SU-DHL-6 (cell line): ENCODE results near the gene DCUN1D2.

Experiments
- CTCF ChIP-seq: fragments of 200-600 bp; sonication (generic); IDR thresholded peaks from one replicate; pipeline ENCODE4 v1.5.1; 2017; ENCODE audit warnings: antibody characterized with exemption, mild to moderate bottlenecking, low read length, moderate library complexity; ENCODE audit not compliant: insufficient read depth, poor library complexity, severe bottlenecking
- EZH2phosphoT487 ChIP-seq: fragments of 200-600 bp; sonication (generic), shearing (Covaris generic); conservative IDR thresholded peaks from 2 replicates; pipeline ENCODE4 v1.6.1; 2018; ENCODE audit warnings: mild to moderate bottlenecking, antibody characterized with exemption, low read length, moderate library complexity, mixed read lengths

DNA sequence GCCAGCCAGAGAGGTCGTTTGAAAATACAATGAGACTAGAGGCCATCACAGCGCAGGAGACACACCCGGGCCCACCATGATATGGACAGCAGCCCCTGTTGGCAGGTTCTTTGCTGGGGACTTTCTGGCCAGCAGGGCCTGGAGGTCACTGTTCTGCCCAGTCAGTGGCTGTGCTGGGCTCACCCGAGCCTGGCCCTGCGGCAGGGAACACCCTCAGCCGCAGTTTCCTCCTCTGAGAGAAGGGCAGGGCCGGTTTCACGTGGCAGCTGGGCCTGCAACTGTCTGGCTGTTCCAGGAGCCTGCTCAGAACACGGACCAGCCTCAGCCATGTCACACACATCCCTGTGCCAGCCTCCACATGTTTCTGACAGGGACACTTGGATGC lies 76.6 kb downstream of the DCUN1D2 start:
- TF ChIP-seq CTCF (no peak), EZH2phosphoT487 (no peak)
